PC-9 (cell line): ENCODE data around the gene NOCT.

Source experiments
- CTCF ChIP-seq: fragments of 200-600 bp; sonication (generic); conservative IDR thresholded peaks from 2 replicates; pipeline ENCODE4 v1.6.1; 2017; ENCODE audit warnings: mixed run types, antibody characterized with exemption, mild to moderate bottlenecking, moderate library complexity
- EZH2 ChIP-seq: fragments of 200-600 bp; sonication (generic); IDR thresholded peaks from 2 replicates; pipeline ENCODE4 v1.8.0; 2017; ENCODE audit warnings: antibody characterized with exemption, low read depth

- TF ChIP-seq CTCF (no peak), EZH2 (no peak)
Observed at GRCh38 chr4:139082750-139083606, 67.4 kb downstream of the NOCT start.
